HG02970 (cell line): Measurements from ENCODE around the gene STXBP5L.
A peak's percentile ranks its signal among the peaks of the same experiment; 100 is the strongest.
"Not testable (repeated sequence)": the region's sequence is repeated elsewhere in the genome, so short reads cannot be mapped to it uniquely, and the experiment has no call there.

Experiments used
- ATAC-seq: cut with Tn5 transposase; IDR thresholded peaks from one replicate; pipeline ENCODE4 v1.9.1; 2021; ENCODE audit warnings: mild to moderate bottlenecking, moderate library complexity, moderate number of reproducible peaks; ENCODE audit not compliant: unreplicated experiment, low FRiP score

STXBP5L gene

GRCh38 chr3:120908030-120908794 lies at the start of gene STXBP5L:
Gene STXBP5L (plus strand): TSS chr3:120908205. CDS start chr3:120909579, 1,374 bp downstream.
- ATAC-seq = peak; percentile 97

- no peak for ATAC-seq
These were observed 49.5 kb upstream of the STXBP5L start for GRCh38 chr3:120858521-120858920.

GRCh38 chr3:120864541-120864940 lies 43.5 kb upstream of the STXBP5L start:
- no peak for ATAC-seq

DNA sequence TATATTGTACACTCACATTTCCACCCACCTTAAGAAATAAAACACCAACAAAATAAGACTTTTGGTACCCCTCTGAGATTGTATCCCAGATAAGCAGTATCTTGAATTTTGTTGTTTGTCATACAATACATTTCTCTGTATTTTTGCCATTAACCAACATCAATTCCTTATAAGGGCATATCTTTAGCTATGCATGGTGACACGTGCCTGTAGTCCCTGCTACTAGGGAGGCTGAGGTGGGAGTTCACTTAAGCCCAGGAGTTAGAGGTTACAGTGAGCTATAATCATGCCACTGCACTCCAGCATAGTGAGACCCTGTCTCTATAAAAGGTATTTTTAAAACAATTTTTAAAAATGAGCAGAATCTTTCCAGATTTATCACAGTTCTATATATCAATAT lies 32.5 kb upstream of the STXBP5L start:
- no peak for ATAC-seq

DNA sequence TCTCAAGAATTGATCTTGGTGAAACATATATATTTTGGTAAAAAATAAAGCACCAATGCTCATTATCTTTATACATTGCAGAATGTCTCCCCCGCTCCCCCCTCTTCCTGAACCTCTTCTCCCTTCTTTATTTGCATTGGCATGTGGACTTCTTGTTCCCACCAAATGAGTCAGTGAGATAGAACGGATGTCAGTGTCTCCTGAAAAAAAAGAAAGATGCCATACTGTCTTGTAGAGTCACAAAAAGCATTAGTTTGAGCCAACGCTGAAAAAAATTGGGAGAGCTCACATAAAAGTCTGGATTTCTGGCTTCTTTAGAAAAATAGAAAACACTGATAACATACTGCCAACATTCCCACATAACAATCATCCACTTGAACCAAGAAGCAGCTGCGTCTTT lies 32.0 kb upstream of the STXBP5L start:
- no peak for ATAC-seq

- no peak for ATAC-seq
These were observed 28.6 kb upstream of the STXBP5L start for GRCh38 chr3:120879411-120879810.

DNA sequence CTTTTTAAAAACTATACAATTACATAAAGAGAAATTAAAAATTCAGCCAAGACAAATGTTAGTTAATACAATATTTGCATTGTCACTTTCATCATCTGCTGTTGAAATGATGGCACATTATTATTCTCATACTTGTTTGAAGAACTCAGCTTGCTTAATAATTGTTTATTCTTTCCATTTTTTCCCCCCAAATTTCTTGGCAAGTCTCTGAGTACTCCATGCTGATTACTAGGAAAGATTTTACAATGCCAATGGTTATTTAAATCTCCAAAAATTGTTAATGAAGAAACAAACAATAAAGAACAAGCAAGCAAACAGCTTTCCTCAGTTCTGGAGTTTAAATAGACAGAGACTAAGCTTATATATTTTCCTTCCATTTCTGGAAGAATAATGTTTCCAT lies 15.1 kb upstream of the STXBP5L start:
- no peak for ATAC-seq

DNA sequence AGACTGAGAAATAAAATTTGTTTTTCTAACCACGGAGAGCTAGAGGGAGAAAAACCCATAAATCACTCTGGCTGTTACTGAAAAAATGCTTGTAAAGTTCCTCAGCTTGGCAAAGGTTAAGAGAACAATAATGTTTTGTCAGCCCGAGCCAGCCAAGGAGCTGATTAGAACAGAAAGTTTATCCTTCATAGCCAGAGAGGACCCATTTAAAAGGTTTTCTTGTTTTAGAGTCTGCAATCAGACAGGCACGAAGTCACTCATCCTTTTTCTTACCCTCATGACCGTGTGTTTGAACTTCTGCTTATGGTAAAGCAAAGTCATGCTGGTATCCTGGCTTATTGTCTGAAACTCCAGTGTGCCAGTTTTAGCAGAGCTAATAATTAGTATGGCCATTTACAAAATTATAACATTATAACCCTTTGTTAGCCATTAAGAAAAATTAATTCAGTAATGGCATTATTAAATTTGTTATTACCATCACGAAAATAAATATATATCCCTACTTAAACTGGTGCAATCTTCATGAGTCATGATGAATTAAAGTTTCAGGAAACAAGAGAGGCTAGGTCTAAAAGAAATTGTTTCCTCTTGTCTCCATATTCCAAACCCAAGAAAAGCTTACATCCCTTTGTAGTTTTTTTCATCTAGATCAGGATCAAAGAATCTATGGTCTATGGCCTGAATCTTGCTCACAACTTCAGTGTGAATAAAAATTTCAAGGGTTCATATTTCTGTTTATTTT lies 13.5 kb upstream of the STXBP5L start:
- ATAC-seq = no peak

- not testable (repeated sequence) for ATAC-seq
These were observed 6.3 kb upstream of the STXBP5L start for GRCh38 chr3:120901716-120902115.

DNA sequence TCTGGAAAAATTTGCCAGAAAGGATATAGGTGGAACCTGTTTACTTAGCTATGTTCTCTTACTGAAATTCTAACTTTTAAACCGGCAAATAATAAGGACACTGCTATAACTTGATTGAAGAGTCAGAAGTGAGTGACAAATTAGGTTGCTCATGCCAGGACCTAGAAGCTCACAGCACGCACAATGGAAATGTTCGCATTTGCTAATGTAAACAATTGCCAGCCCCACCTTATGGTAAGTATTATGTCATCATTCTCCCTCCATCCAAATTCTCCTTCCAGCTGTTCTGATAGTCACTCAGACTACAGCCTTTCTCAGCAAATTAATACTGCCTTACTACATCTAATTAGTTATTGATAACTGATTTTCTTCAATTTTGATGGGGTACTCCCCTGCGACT lies 4.8 kb upstream of the STXBP5L start:
- no peak for ATAC-seq

GRCh38 chr3:120907659-120908029 lies 361 bp upstream of the STXBP5L start:
- no peak for ATAC-seq

GRCh38 chr3:120908795-120909601 lies 993 bp downstream of the STXBP5L start:
- ATAC-seq = no peak

DNA sequence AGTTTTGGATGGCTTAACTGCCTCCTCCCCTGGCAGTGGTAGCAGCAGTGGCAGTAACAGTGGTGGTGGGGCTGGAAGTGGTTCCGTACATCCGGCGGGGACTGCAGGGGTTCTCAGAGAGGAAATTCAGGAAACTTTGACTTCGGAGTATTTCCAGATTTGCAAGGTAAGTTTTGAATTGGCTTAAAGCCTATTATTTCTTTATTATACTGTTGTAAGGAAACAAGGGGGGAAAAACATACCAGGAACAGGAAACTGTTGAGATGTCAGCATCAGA lies 1.5 kb downstream of the STXBP5L start:
- no peak for ATAC-seq

- no peak for ATAC-seq
These were observed 18.1 kb downstream of the STXBP5L start for GRCh38 chr3:120926146-120926545.

DNA sequence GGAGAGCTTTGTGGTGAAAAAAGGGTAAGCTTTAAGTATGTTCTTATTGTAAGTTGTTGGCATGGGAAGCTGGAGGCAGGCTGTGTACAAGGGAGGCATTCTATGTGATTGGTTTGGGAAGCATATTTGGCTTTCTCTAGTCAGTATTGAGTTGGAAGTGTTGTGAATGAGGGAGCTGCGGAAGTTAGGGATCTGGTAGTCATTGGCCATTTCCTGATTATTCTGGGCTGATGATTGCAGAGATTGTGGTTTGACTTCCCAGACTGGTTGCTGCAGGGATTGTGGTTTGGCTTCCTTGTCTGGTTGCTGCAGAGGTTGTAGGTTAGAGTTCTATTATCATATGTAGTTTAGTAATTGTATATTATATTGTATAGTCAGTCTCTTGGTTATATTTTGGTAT lies 21.0 kb downstream of the STXBP5L start:
- no peak for ATAC-seq

- ATAC-seq = no peak
These were observed 23.6 kb downstream of the STXBP5L start for GRCh38 chr3:120931593-120931992.

GRCh38 chr3:120956143-120956542 lies 48.1 kb downstream of the STXBP5L start:
- no peak for ATAC-seq

DNA sequence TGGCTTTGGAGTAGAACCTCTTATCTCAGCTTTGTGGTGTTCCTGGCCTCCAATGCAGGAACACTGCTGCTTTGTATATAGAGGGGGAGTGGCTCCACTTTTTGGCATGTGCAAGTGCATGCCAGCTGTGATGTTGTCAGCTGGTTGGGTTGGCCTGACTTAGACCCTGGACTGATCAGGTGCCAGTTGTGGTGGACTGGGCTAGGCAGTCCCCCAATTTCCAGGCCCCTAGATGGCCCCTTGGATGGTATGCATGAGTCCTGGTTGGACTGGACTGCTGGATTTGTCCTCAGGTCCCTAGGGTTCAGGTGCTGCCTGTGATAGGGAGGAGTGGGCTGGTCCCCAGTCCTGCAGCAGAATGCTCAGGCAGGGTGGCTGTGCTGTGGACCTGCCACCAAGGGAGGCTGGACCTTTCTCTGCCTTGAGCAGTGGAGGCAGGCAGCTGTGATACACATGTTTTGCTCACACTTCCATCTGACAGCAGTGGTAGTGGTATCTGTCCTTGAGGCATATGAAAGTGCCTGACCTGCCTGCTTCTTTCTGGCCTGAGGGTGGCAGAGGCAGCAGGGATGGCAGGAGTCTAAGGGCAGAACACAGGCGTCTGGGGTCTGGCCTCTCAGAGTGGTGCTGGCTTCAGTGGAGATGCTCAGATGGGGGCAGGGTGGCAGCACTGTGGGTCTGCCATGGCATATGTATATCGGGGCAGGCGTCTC lies 74.8 kb downstream of the STXBP5L start:
- ATAC-seq = no peak

GRCh38 chr3:120983321-120983665 lies 75.3 kb downstream of the STXBP5L start:
- ATAC-seq = no peak

GRCh38 chr3:120983841-120984240 lies 75.8 kb downstream of the STXBP5L start:
- no peak for ATAC-seq

GRCh38 chr3:120985242-120985641 lies 77.2 kb downstream of the STXBP5L start:
- no peak for ATAC-seq
